Measurements from ENCODE around the gene SOX6.

The SOX6 gene

GRCh38 chr11:16223558-16223957, 132.8 kb downstream of the SOX6 start:
- no peak for TF ChIP-seq CTCF (IDR thresholded peaks at IDR 0.05; ENCODE audit: insufficient read depth, low read depth, low read length, missing control alignments)
- no peak for DNase-seq (ENCODE audit: low read depth)
- no peak overlapping the region for H3K4me3 ChIP-seq (ENCODE audit: low read length)

- H3K4me3 ChIP-seq (ENCODE audit: low read length): no peak overlapping the region
- DNase-seq (ENCODE audit: low read depth): no peak
- TF ChIP-seq CTCF (IDR thresholded peaks at IDR 0.05; ENCODE audit: insufficient read depth, low read depth, low read length, missing control alignments): no peak
These were observed 138.7 kb downstream of the SOX6 start for GRCh38 chr11:16217631-16218030.

- no peak for TF ChIP-seq CTCF (IDR thresholded peaks at IDR 0.05; ENCODE audit: insufficient read depth, low read depth, low read length, missing control alignments)
- DNase-seq (ENCODE audit: low read depth): no peak
- no peak overlapping the region for H3K4me3 ChIP-seq (ENCODE audit: low read length)
These were observed 139.5 kb downstream of the SOX6 start for GRCh38 chr11:16216831-16217230.

- TF ChIP-seq CTCF (IDR thresholded peaks at IDR 0.05; ENCODE audit: insufficient read depth, low read depth, low read length, missing control alignments): no peak
- no peak overlapping the region for H3K4me3 ChIP-seq (ENCODE audit: low read length)
- DNase-seq (ENCODE audit: low read depth): no peak
These were observed 141.0 kb downstream of the SOX6 start for GRCh38 chr11:16215352-16215751.

- DNase-seq (ENCODE audit: low read depth): no peak
- H3K4me3 ChIP-seq (ENCODE audit: low read length): no peak overlapping the region
These were observed 144.9 kb downstream of the SOX6 start for GRCh38 chr11:16211407-16211806.

GRCh38 chr11:16204261-16204660, 152.1 kb downstream of the SOX6 start:
- TF ChIP-seq CTCF (IDR thresholded peaks at IDR 0.05; ENCODE audit: insufficient read depth, low read depth, low read length, missing control alignments): no peak
- DNase-seq (ENCODE audit: low read depth): no peak

More at GRCh38 chr11:16211407-16211806, 144.9 kb downstream of the SOX6 start:
- TF ChIP-seq CTCF (IDR thresholded peaks at IDR 0.05; ENCODE audit: insufficient read depth, low read depth, low read length, missing control alignments): no peak

GRCh38 chr11:16195651-16196050, 160.7 kb downstream of the SOX6 start:
- H3K4me3 ChIP-seq (ENCODE audit: low read length): no peak overlapping the region
- no peak for TF ChIP-seq CTCF (IDR thresholded peaks at IDR 0.05; ENCODE audit: insufficient read depth, low read depth, low read length, missing control alignments)
- DNase-seq (ENCODE audit: low read depth): no peak

More at GRCh38 chr11:16204261-16204660, 152.1 kb downstream of the SOX6 start:
- H3K4me3 ChIP-seq (ENCODE audit: low read length): no peak overlapping the region
